ENCODE measurements around the gene ATP2C2. TPM values are rescaled to one million over a fixed set of nuclear protein-coding genes. Genes with fewer than 3 reads are reported as not detected.

Gene ATP2C2
- total and polyA plus RNA-seq, 2 of the 8 experiments (the other 6 are each of a cell fraction or from before 2014, with no cell fraction given): 1.2 to 2.8 TPM

GRCh38 chr16:84329843-84330684 lies 38.3 kb upstream of the ATP2C2 start:
- Histone ChIP-seq H2BK15ac (ENCODE audit: low read length) (no peak overlapping the region), H4K91ac (replicated peaks; ENCODE audit: insufficient read length, low read length) (no peak overlapping the region), H3K4me1 (replicated peaks in 1 of 4; ENCODE audit: control insufficient read depth in 3 of 4, insufficient read depth in 4 of 4, low read length in 3 of 4) (no peaks in the 10 kb centered on the region), H4K8ac (ENCODE audit: extremely low read depth, insufficient read depth, low read length) (no peak overlapping the region), H3K56ac (replicated peaks; ENCODE audit: insufficient read length, low read depth, low read length) (no peak overlapping the region), H2AK5ac (ENCODE audit: low read depth, low read length) (no peak overlapping the region), H3K18ac (ENCODE audit: extremely low read depth, low read length) (no peak overlapping the region), H2BK20ac (ENCODE audit: low read length) (no peak overlapping the region), H4K5ac (ENCODE audit: insufficient read length, low read depth, low read length) (no peak overlapping the region), H3K79me2 (ENCODE audit: control insufficient read depth in 1 of 2, insufficient read depth in 2 of 2, low read length in 2 of 2) (no peaks in the 10 kb centered on the region), H3K9ac (replicated peaks in 1 of 4; ENCODE audit: extremely low read depth in 1 of 4, low read depth in 3 of 4, low read length in 3 of 4) (no peak overlapping the region), H3K4me2 (ENCODE audit: insufficient read depth in 1 of 2, low read depth in 2 of 2, low read length in 2 of 2) (no peak overlapping the region), H3K27ac (ENCODE audit: low read depth, low read length) (no peak overlapping the region), H3K79me1 (ENCODE audit: low read depth, low read length) (no peaks in the 10 kb centered on the region), H3K36me3 (ENCODE audit: control insufficient read depth in 2 of 4, insufficient read depth in 4 of 4, low read length in 3 of 4) (no peaks in the 10 kb centered on the region), H4K20me1 (replicated peaks in 1 of 2; ENCODE audit: control insufficient read depth in 1 of 2, insufficient read depth in 2 of 2, low read length in 2 of 2) (peaks cover 0 to 4% of the 10 kb centered on the region in 2 experiments), H3K4me3 (ENCODE audit: extremely low read depth in 1 of 4, insufficient read depth in 2 of 4, low read depth in 3 of 4, low read length in 4 of 4) (no peak overlapping the region), H3K23ac (ENCODE audit: insufficient read length) (no peak overlapping the region), H2BK5ac (ENCODE audit: low read depth, low read length) (no peak overlapping the region), H2BK120ac (replicated peaks; ENCODE audit: low read depth, low read length) (no peak overlapping the region), H3K9me3 (ENCODE audit: insufficient read depth in 2 of 2, low read depth in 1 of 2, low read length in 1 of 2) (no peaks in the 10 kb centered on the region), H3K23me2 (ENCODE audit: low read depth, low read length) (peaks cover 8% of the 10 kb centered on the region; the same call in 1 of the 2 replicates), H3K14ac (ENCODE audit: insufficient read length) (no peak overlapping the region), H3K4ac (replicated peaks; ENCODE audit: insufficient read length, low read depth, low read length) (no peak overlapping the region), H2BK12ac (ENCODE audit: low read depth, low read length) (no peak overlapping the region), H2AFZ (ENCODE audit: low read length) (no peak overlapping the region), H3K27me3 (replicated peaks in 1 of 4; ENCODE audit: control insufficient read depth in 3 of 4, extremely low read depth in 1 of 4, insufficient read depth in 3 of 4, low read length in 3 of 4) (no peaks in the 10 kb centered on the region)
- DNase-seq (ENCODE audit: low read depth in 1 of 2, low spot score in 2 of 2) (no peak), FAIRE-seq (no peak)
- ChIA-PET POLR2A (ENCODE audit: partially characterized antibody) (no interaction called here), CTCF (ENCODE audit: partially characterized antibody) (interaction anchor here (0.9 to 1.2 kb wide), 2 partner anchors 22 to 25 kb away, joined by 3 read pairs; no protein-coding TSS in a partner anchor)
- WGBS, 2 experiments (ENCODE audit: extremely low coverage in 1 of 2, insufficient coverage in 1 of 2, insufficient read length in 1 of 2, insufficient replicate concordance in 2 of 2, low coverage in 1 of 2, low lambda C conversion rate in 2 of 2, missing lambda C conversion rate in 1 of 2): 86% methylated on average over 17 of the region's 18 CpGs; no CpG with 5 or more reads in 1 of the 2 experiments
- no peak for TF ChIP-seq RBBP5 (IDR thresholded peaks at IDR 0.05; ENCODE audit: borderline replicate concordance, low read depth, low read length)
- TF ChIP-seq, protein P1, sequence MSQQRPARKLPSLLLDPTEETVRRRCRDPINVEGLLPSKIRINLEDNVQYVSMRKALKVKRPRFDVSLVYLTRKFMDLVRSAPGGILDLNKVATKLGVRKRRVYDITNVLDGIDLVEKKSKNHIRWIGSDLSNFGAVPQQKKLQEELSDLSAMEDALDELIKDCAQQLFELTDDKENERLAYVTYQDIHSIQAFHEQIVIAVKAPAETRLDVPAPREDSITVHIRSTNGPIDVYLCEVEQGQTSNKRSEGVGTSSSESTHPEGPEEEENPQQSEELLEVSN (IDR thresholded peaks at IDR 0.05): no peak
- no peak for TF ChIP-seq CREB1 (IDR thresholded peaks at IDR 0.05)
- no peak for TF ChIP-seq POLR2AphosphoS5 (IDR thresholded peaks at IDR 0.05; ENCODE audit: low read depth, low read length)
- TF ChIP-seq KDM1A (IDR thresholded peaks at IDR 0.05; ENCODE audit: borderline replicate concordance, low read length): no peak
- no peak for TF ChIP-seq SP4 (IDR thresholded peaks at IDR 0.05; ENCODE audit: low read length)
- TF ChIP-seq NRF1 (IDR thresholded peaks at IDR 0.05; ENCODE audit: low read depth, low read length): no peak
- no peak for TF ChIP-seq SIN3A (conservative IDR thresholded peaks at IDR 0.05 in 1 of 2, IDR thresholded peaks at IDR 0.05 in 1 of 2; ENCODE audit: low read depth in 1 of 2, low read length in 2 of 2)
- TF ChIP-seq SIRT6 (IDR thresholded peaks at IDR 0.05; ENCODE audit: low read length): no peak
- no peak for TF ChIP-seq POLR2A (IDR thresholded peaks at IDR 0.05; ENCODE audit: control extremely low read depth in 1 of 2, low read depth in 2 of 2, low read length in 2 of 2)

Data from H1 (cell line).